Breast epithelium (tissue), 3 donors: ENCODE data around the gene ANKS1B.

Experiments used
- CTCF ChIP-seq, 3 donors: fragments of 450-650 bp; IDR thresholded peaks; one replicate each; pipeline ENCODE4 v1.5.1; 2016 to 2017; ENCODE audit warnings: antibody characterized with exemption in 3 of 3, mild to moderate bottlenecking in 3 of 3, moderate library complexity in 3 of 3
- POLR2AphosphoS5 ChIP-seq, 3 donors: sonication (generic); formaldehyde crosslinking; IDR thresholded peaks; one replicate each; pipeline ENCODE4 v1.6.1; 2017; ENCODE audit warnings: antibody characterized with exemption in 3 of 3

- no peak for TF ChIP-seq CTCF (IDR thresholded peaks at IDR 0.05)
- TF ChIP-seq POLR2AphosphoS5 (IDR thresholded peaks at IDR 0.05): no peak
Observed at GRCh38 chr12:99267038-99267437, 717.7 kb downstream of the ANKS1B start.
